Liver (tissue), 9 donors: ENCODE measurements around the gene UQCRC2. TPM values are rescaled to one million over a fixed set of nuclear protein-coding genes. Genes with fewer than 3 reads are reported as not detected.

Source experiments
- DNase-seq: peaks from one replicate; pipeline ENCODE4 v3.0.0-alpha.2; 2017; ENCODE audit warnings: low spot score
- H3K27ac ChIP-seq, 2 donors: one replicate each; pipeline ENCODE4 v1.7.0; 2013; ENCODE audit warnings: inconsistent platforms in 2 of 2, low read length in 2 of 2, control low read depth in 1 of 2, low read depth in 1 of 2, mild to moderate bottlenecking in 1 of 2
- H3K27me3 ChIP-seq, 4 donors: one replicate each; pipeline versions ENCODE4 v1.6.1 to v1.7.0; 2013; ENCODE audit warnings: low read length in 3 of 4, inconsistent platforms in 1 of 4, mild to moderate bottlenecking in 1 of 4, moderate library complexity in 1 of 4; ENCODE audit not compliant: control insufficient read depth in 4 of 4, insufficient read depth in 4 of 4
- H3K36me3 ChIP-seq, 4 donors: one replicate each; pipeline versions ENCODE4 v1.6.1 to v1.7.0; 2013; ENCODE audit warnings: low read length in 3 of 4, mild to moderate bottlenecking in 3 of 4, low read depth in 1 of 4, moderate library complexity in 1 of 4; ENCODE audit not compliant: control insufficient read depth in 4 of 4, insufficient read depth in 3 of 4
- H3K4me1 ChIP-seq, 4 donors: one replicate each; pipeline versions ENCODE4 v1.6.1 to v1.7.0; 2013; ENCODE audit warnings: low read length in 3 of 4, mild to moderate bottlenecking in 3 of 4, moderate library complexity in 1 of 4; ENCODE audit not compliant: control insufficient read depth in 4 of 4, insufficient read depth in 4 of 4
- H3K4me3 ChIP-seq, 3 donors: one replicate each; pipeline versions ENCODE4 v1.6.1 to v1.7.0; 2013; ENCODE audit warnings: low read length in 3 of 3, control low read depth in 1 of 3, low read depth in 1 of 3, mild to moderate bottlenecking in 1 of 3
- H3K9ac ChIP-seq, 2 donors: one replicate each; pipeline ENCODE4 v1.7.0; 2013; ENCODE audit warnings: low read length in 2 of 2, mild to moderate bottlenecking in 2 of 2, moderate library complexity in 2 of 2, control low read depth in 1 of 2, low read depth in 1 of 2
- H3K9me3 ChIP-seq, 4 donors: one replicate each; pipeline versions ENCODE4 v1.6.1 to v1.7.0; 2013; ENCODE audit warnings: low read length in 3 of 4; ENCODE audit not compliant: control insufficient read depth in 4 of 4
- ATF3 ChIP-seq: IDR thresholded peaks from 2 replicates; pipeline ENCODE4 v1.6.1; 2016; ENCODE audit warnings: antibody characterized with exemption
- CTCF ChIP-seq: fragments of 150-350 bp; IDR thresholded peaks from 2 replicates; pipeline ENCODE4 v1.5.1; 2017; ENCODE audit warnings: improper control_type of control experiment, low read depth, low read length; ENCODE audit not compliant: missing input control
- EGR1 ChIP-seq, 2 donors: IDR thresholded peaks; 2 replicates each; pipeline ENCODE4 v1.6.1; 2016 to 2018; ENCODE audit warnings: antibody characterized with exemption in 2 of 2, low read depth in 2 of 2
- FOXA1 ChIP-seq: IDR thresholded peaks from 2 replicates; pipeline ENCODE4 v1.6.1; 2016; ENCODE audit warnings: antibody characterized with exemption
- FOXA2 ChIP-seq: IDR thresholded peaks from 2 replicates; pipeline ENCODE4 v1.6.1; 2016; ENCODE audit warnings: antibody characterized with exemption
- GABPA ChIP-seq, 2 donors: IDR thresholded peaks in 1 of 2; conservative IDR thresholded peaks in 1 of 2; 2 replicates each; pipeline ENCODE4 v1.6.1; 2016; ENCODE audit warnings: antibody characterized with exemption in 2 of 2, mild to moderate bottlenecking in 1 of 2, moderate library complexity in 1 of 2
- HNF4A ChIP-seq, 2 donors: conservative IDR thresholded peaks; 2 replicates each; pipeline ENCODE4 v1.6.1; 2016; ENCODE audit warnings: antibody characterized with exemption in 2 of 2, mild to moderate bottlenecking in 2 of 2
- HNF4G ChIP-seq: IDR thresholded peaks from 2 replicates; pipeline ENCODE4 v1.6.1; 2016; ENCODE audit warnings: antibody characterized with exemption
- JUND ChIP-seq, 2 donors: IDR thresholded peaks; 2 replicates each; pipeline ENCODE4 v1.6.1; 2016; ENCODE audit warnings: antibody characterized with exemption in 2 of 2
- MAX ChIP-seq: IDR thresholded peaks from 2 replicates; pipeline ENCODE4 v1.6.1; 2016; ENCODE audit warnings: antibody characterized with exemption
- NR2F2 ChIP-seq: IDR thresholded peaks from 2 replicates; pipeline ENCODE4 v1.6.1; 2016; ENCODE audit warnings: antibody characterized with exemption
- RAD21 ChIP-seq, 2 donors: IDR thresholded peaks; 2 replicates each; pipeline ENCODE4 v1.6.1; 2016; ENCODE audit warnings: antibody characterized with exemption in 2 of 2, mild to moderate bottlenecking in 2 of 2
- REST ChIP-seq: IDR thresholded peaks from 2 replicates; pipeline ENCODE4 v1.6.1; 2016; ENCODE audit warnings: antibody characterized with exemption, mild to moderate bottlenecking
- RXRA ChIP-seq, 2 donors: IDR thresholded peaks; 2 replicates each; pipeline ENCODE4 v1.6.1; 2017 to 2018; ENCODE audit warnings: antibody characterized with exemption in 2 of 2, mild to moderate bottlenecking in 1 of 2
- SP1 ChIP-seq: IDR thresholded peaks from 2 replicates; pipeline ENCODE4 v1.6.1; 2018; ENCODE audit warnings: antibody characterized with exemption, mild to moderate bottlenecking
- TAF1 ChIP-seq: conservative IDR thresholded peaks from 2 replicates; pipeline ENCODE4 v1.6.1; 2016; ENCODE audit warnings: antibody characterized with exemption, mild to moderate bottlenecking
- YY1 ChIP-seq: IDR thresholded peaks from 2 replicates; pipeline ENCODE4 v1.6.1; 2016; ENCODE audit warnings: antibody characterized with exemption, mild to moderate bottlenecking
- ZBTB33 ChIP-seq: IDR thresholded peaks from 2 replicates; pipeline ENCODE4 v1.6.1; 2016; ENCODE audit warnings: antibody characterized with exemption
- WGBS: extraction: QIAGEN DNeasy Blood & Tissue Kit; methylation state at CpG from one replicate; pipeline ENCODE4 v1.1.7; 2013; 5-methylcytosine and 5-hydroxymethylcytosine counted together
- polyA plus RNA-seq, 2 donors: library from polyadenylated mRNA; stranded (reverse) in 1 of 2; unstranded in 1 of 2; fragments of 200-250 nt in 1 of 2; fragments of >200 nt in 1 of 2; fragmentation: Nextera tagmentation in 1 of 2; extraction: Ambion mirVana in 1 of 2; gene quantifications; one replicate each; pipeline versions ENCODE4 v1.2.1 to v1.2.3, GENCODE V29; 2013 to 2015
- total RNA-seq, 2 donors: library from RNA; depleted of rRNA; stranded (reverse); fragments of >200 nt; gene quantifications; one replicate each; pipeline ENCODE4 v1.2.3, GENCODE V29; 2014
- donor health status: healthy.
- donor health status: healthy.
- donor health status: healthy.
- donor health status: healthy.
- donor health status: healthy.

UQCRC2 gene
- total and polyA plus RNA-seq, 4 donors, result 88.8 to 164 (median 140) TPM

- Histone ChIP-seq H3K4me3 (no peak overlapping the region), H3K27me3 (no peaks in the 10 kb centered on the region), H3K9me3 (no peaks in the 10 kb centered on the region), H3K27ac (no peak overlapping the region), H3K4me1 (peaks cover 6 to 21% (median 17%) of the 10 kb centered on the region in 4 donors), H3K9ac (no peak overlapping the region), H3K36me3 (no peaks in the 10 kb centered on the region)
- no peak for DNase-seq
- WGBS, result 81% methylated on average over 4 of the region's 4 CpGs
- no peak for TF ChIP-seq HNF4G
- TF ChIP-seq FOXA1, result no peak
- TF ChIP-seq ZBTB33, result no peak
- TF ChIP-seq RXRA (IDR thresholded peaks at IDR 0.05), result no peak
- TF ChIP-seq REST, result no peak
- no peak for TF ChIP-seq CTCF
- TF ChIP-seq GABPA (IDR thresholded peaks at IDR 0.05 in 1 of 2, conservative IDR thresholded peaks at IDR 0.05 in 1 of 2), result no peak
- TF ChIP-seq SP1, result no peak
- no peak for TF ChIP-seq JUND (IDR thresholded peaks at IDR 0.05)
- TF ChIP-seq TAF1, result no peak
- TF ChIP-seq ATF3, result no peak
- TF ChIP-seq FOXA2, result no peak
- TF ChIP-seq HNF4A (conservative IDR thresholded peaks at IDR 0.05), result no peak
- no peak for TF ChIP-seq MAX
- TF ChIP-seq YY1, result no peak
- TF ChIP-seq NR2F2, result no peak
- TF ChIP-seq RAD21 (IDR thresholded peaks at IDR 0.05), result no peak
- no peak for TF ChIP-seq EGR1 (IDR thresholded peaks at IDR 0.05; ENCODE audit: low read depth in 2 of 2)
Observed at GRCh38 chr16:22016927-22017326, 63.8 kb downstream of the UQCRC2 start.
